ENCODE data around the gene NRL. TPM values are rescaled to one million over a fixed set of nuclear protein-coding genes. Genes with fewer than 3 reads are reported as not detected.
A peak's percentile ranks its signal among the peaks of the same experiment; 100 is the strongest.

The NRL gene
- total RNA-seq, 1 experiment from 2014 or later: 1.3 TPM

GRCh38 chr14:24093207-24093900 lies 21.4 kb downstream of the NRL start:
- ChIA-PET CTCF (interaction anchor here (0.7 to 11.7 kb wide), 22 partner anchors 11 to 526 kb away, joined by 3 to 320 read pairs (median 4); partner anchors contain the start of genes AP1G2, CARMIL3, DCAF11 and EMC9), POLR2A (interaction anchor here (0.6 to 6.5 kb wide), 19 partner anchors 8 to 149 kb away, joined by 3 to 67 read pairs (median 7); partner anchors contain the start of genes CARMIL3, CHMP4A, DCAF11 and EMC9)
- TF ChIP-seq TP53 (CRISPR knock-in tag; IDR thresholded peaks at IDR 0.05) (no peak), ELF4 (CRISPR knock-in tag; IDR thresholded peaks at IDR 0.05; ENCODE audit: low read depth) (0 out of 2 replicates have a peak, but pooled peaks have one; percentile 69)
- peak overlapping the region; percentile 98 for H3K27ac Mint-ChIP-seq
- H3K4me3 Mint-ChIP-seq: peak overlapping the region; percentile 43
- peaks cover 11% of the 10 kb centered on the region for H3K36me3 Mint-ChIP-seq
- no peak for DNase-seq (ENCODE audit: low spot score)
- H3K27me3 Mint-ChIP-seq (ENCODE audit: low read depth): peaks cover 10% of the 10 kb centered on the region
- ATAC-seq: no peak
- no peaks in the 10 kb centered on the region for H3K9me3 Mint-ChIP-seq
- H3K4me1 Mint-ChIP-seq: peaks cover 32% of the 10 kb centered on the region

GRCh38 chr14:24092505-24093206 lies 22.1 kb downstream of the NRL start:
- H3K4me1 Mint-ChIP-seq: peaks cover 32% of the 10 kb centered on the region
- DNase-seq (ENCODE audit: low spot score): no peak
- POLR2A ChIA-PET: interaction anchor here (0.6 to 6.5 kb wide), 10 partner anchors 12 to 48 kb away, joined by 3 to 67 read pairs (median 13); partner anchors contain the start of genes CARMIL3, DCAF11, EMC9 and NRL
- peak overlapping the region; percentile 43; the same call in 1 of the 2 replicates for H3K4me3 Mint-ChIP-seq
- no peaks in the 10 kb centered on the region for H3K9me3 Mint-ChIP-seq
- CTCF ChIA-PET: interaction anchor here (1.0 to 11.7 kb wide), 10 partner anchors 12 to 103 kb away, joined by 3 to 320 read pairs (median 16); partner anchors contain the start of genes CARMIL3, DCAF11, EMC9 and IRF9
- H3K27ac Mint-ChIP-seq: peak overlapping the region; percentile 98
- no peak for ATAC-seq
- TF ChIP-seq E2F1 (CRISPR knock-in tag; IDR thresholded peaks at IDR 0.05) (no peak), ZNF396 (CRISPR knock-in tag; IDR thresholded peaks at IDR 0.05; ENCODE audit: borderline replicate concordance) (no peak), STAT6 (CRISPR knock-in tag; conservative IDR thresholded peaks at IDR 0.05; ENCODE audit: low read depth) (no peak), CREB1 (CRISPR knock-in tag; IDR thresholded peaks at IDR 0.05) (no peak)
- H3K36me3 Mint-ChIP-seq: peaks cover 11% of the 10 kb centered on the region
- H3K27me3 Mint-ChIP-seq (ENCODE audit: low read depth): peaks cover 10% of the 10 kb centered on the region

- H3K27me3 Mint-ChIP-seq (ENCODE audit: low read depth): peaks cover 10% of the 10 kb centered on the region
- TF ChIP-seq E2F4 (CRISPR knock-in tag; IDR thresholded peaks at IDR 0.05; ENCODE audit: borderline replicate concordance, low read depth) (no peak), ERG (CRISPR knock-in tag; IDR thresholded peaks at IDR 0.05) (no peak), GABPB1 (CRISPR knock-in tag; IDR thresholded peaks at IDR 0.05) (0 out of 2 replicates have a peak, but pooled peaks have one; percentile 36)
- no peaks in the 10 kb centered on the region for H3K9me3 Mint-ChIP-seq
- ATAC-seq (no peak), DNase-seq (ENCODE audit: low spot score) (no peak)
- H3K36me3 Mint-ChIP-seq: peaks cover 11% of the 10 kb centered on the region
- ChIA-PET CTCF (interaction anchor here (0.7 to 11.7 kb wide), 10 partner anchors 11 to 340 kb away, joined by 3 to 320 read pairs (median 12); partner anchors contain the start of genes CARMIL3, EMC9 and IRF9), POLR2A (interaction anchor here (4.7 to 6.5 kb wide), 2 partner anchors 11 to 34 kb away, joined by 38 to 67 read pairs; no protein-coding TSS in a partner anchor)
- H3K4me1 Mint-ChIP-seq: peaks cover 32% of the 10 kb centered on the region
- H3K4me3 Mint-ChIP-seq: no peak overlapping the region; the same call in 1 of the 2 replicates
- H3K27ac Mint-ChIP-seq: peak overlapping the region; percentile 67; the same call in 1 of the 2 replicates
Measured at GRCh38 chr14:24092110-24092504, 22.6 kb downstream of the NRL start.
